ENCODE measurements around the gene NOS3. TPM values are rescaled to one million over a fixed set of nuclear protein-coding genes. Genes with fewer than 3 reads are reported as not detected.

Gene NOS3
- total RNA-seq, 1 experiment from 2014 or later: 0.66 TPM

DNA sequence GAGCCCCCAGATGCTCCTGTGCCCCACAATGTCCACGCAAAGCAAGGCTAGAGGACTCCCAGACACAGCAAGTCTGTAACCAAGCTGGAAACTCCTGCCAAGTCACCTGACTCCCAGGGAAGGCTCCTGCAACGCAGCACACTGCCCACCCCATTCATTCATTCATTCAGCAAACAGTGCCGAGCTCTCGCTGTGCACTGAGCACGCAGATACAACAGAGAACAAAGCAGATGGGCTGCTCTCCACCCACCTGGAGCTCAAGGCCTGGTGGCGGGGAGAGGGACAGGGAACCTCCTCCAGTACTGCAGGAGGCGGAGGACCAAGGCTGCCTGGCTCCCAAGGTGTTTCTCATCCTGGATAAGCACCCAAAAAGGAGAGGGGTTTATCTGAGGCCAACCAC is 21.3 kb upstream of the NOS3 start:
- DNase-seq (no peak), ATAC-seq (no peak)
- Histone ChIP-seq H3K9ac (ENCODE audit: low read length) (no peak overlapping the region), H3K4me1 (ENCODE audit: insufficient read depth, low read length) (no peaks in the 10 kb centered on the region; the same call in 1 of the 2 replicates), H3K27me3 (ENCODE audit: low read length) (peaks cover 20% of the 10 kb centered on the region; the same call in 1 of the 2 replicates), H3K36me3 (ENCODE audit: low read depth, low read length) (no peaks in the 10 kb centered on the region), H3K4me3 (ENCODE audit: low read length) (no peak overlapping the region), H3F3A (ENCODE audit: low read length, unreplicated experiment) (no peaks in the 10 kb centered on the region), H3K27ac (ENCODE audit: low read length) (no peak overlapping the region), H2AFZ (ENCODE audit: low read length) (no peak overlapping the region), H3K79me2 (ENCODE audit: low read length) (no peaks in the 10 kb centered on the region), H3K9me3 (ENCODE audit: low read length) (no peaks in the 10 kb centered on the region), H4K20me1 (ENCODE audit: low read length) (no peaks in the 10 kb centered on the region), H3K9me2 (replicated peaks; ENCODE audit: low read length) (no peaks in the 10 kb centered on the region), H3K4me2 (ENCODE audit: low read length) (no peak overlapping the region)
- intact Hi-C loops (cut with micrococcal nuclease): no loop called here
- BruUV-seq (replicated peaks): no TSS peak
- TF ChIP-seq, protein P1, sequence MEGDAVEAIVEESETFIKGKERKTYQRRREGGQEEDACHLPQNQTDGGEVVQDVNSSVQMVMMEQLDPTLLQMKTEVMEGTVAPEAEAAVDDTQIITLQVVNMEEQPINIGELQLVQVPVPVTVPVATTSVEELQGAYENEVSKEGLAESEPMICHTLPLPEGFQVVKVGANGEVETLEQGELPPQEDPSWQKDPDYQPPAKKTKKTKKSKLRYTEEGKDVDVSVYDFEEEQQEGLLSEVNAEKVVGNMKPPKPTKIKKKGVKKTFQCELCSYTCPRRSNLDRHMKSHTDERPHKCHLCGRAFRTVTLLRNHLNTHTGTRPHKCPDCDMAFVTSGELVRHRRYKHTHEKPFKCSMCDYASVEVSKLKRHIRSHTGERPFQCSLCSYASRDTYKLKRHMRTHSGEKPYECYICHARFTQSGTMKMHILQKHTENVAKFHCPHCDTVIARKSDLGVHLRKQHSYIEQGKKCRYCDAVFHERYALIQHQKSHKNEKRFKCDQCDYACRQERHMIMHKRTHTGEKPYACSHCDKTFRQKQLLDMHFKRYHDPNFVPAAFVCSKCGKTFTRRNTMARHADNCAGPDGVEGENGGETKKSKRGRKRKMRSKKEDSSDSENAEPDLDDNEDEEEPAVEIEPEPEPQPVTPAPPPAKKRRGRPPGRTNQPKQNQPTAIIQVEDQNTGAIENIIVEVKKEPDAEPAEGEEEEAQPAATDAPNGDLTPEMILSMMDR (conservative IDR thresholded peaks at IDR 0.05; ENCODE audit: low read depth, low read length): no peak
- no peak for TF ChIP-seq EZH2 (IDR thresholded peaks at IDR 0.05; ENCODE audit: low read length, unreplicated experiment)
- TF ChIP-seq EZH2phosphoT487 (IDR thresholded peaks at IDR 0.05; ENCODE audit: borderline replicate concordance, low read length): no peak
- ChIA-PET POLR2A (ENCODE audit: unreplicated experiment) (no interaction called here), CTCF (interaction anchor here (0.5 kb wide), 1 partner anchor 144 kb away, joined by 3 read pairs; no protein-coding TSS in a partner anchor)

DNA sequence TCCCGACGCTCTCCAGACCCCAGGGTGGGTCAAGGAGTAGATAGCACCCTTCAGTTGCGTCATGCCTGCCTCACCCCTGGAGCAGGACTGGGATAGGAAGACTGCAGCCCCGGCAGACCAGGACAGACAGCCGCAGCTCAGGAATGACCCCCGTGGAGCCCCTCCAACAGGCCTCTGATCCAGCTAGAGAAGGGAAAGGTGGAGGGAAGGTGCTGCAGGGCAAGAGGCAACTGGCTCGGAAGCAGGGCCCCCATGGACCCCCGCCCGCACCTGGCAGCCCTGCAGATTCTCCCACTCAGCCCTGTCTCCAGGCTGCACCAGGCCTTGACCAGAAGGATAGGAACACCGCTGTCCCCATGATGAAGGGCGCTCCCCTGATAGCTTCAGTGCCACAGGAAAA is 20.4 kb upstream of the NOS3 start:
- Histone ChIP-seq H3K36me3 (ENCODE audit: low read depth, low read length) (no peaks in the 10 kb centered on the region), H3F3A (ENCODE audit: low read length, unreplicated experiment) (no peaks in the 10 kb centered on the region), H3K9me3 (ENCODE audit: low read length) (no peaks in the 10 kb centered on the region), H3K4me2 (ENCODE audit: low read length) (no peak overlapping the region), H3K9ac (ENCODE audit: low read length) (no peak overlapping the region), H3K79me2 (ENCODE audit: low read length) (no peaks in the 10 kb centered on the region), H3K4me3 (ENCODE audit: low read length) (no peak overlapping the region), H3K27ac (ENCODE audit: low read length) (no peak overlapping the region), H3K9me2 (replicated peaks; ENCODE audit: low read length) (no peaks in the 10 kb centered on the region), H4K20me1 (ENCODE audit: low read length) (no peaks in the 10 kb centered on the region), H3K27me3 (ENCODE audit: low read length) (peaks cover 20% of the 10 kb centered on the region; the same call in 1 of the 2 replicates), H3K4me1 (ENCODE audit: insufficient read depth, low read length) (no peaks in the 10 kb centered on the region; the same call in 1 of the 2 replicates), H2AFZ (ENCODE audit: low read length) (no peak overlapping the region)
- no TSS peak for BruUV-seq (replicated peaks)
- ATAC-seq (no peak), DNase-seq (no peak)
- TF ChIP-seq, protein P1 (conservative IDR thresholded peaks at IDR 0.05; ENCODE audit: low read depth, low read length): no peak
- TF ChIP-seq EZH2phosphoT487 (IDR thresholded peaks at IDR 0.05; ENCODE audit: borderline replicate concordance, low read length) (no peak), EZH2 (IDR thresholded peaks at IDR 0.05; ENCODE audit: low read length, unreplicated experiment) (no peak)
- intact Hi-C loops (cut with micrococcal nuclease): loop anchor here (10.0 kb wide), 1 partner anchor 144 kb away; no protein-coding TSS in a partner anchor
- POLR2A ChIA-PET (ENCODE audit: unreplicated experiment): no interaction called here
- CTCF ChIA-PET: interaction anchor here (0.6 kb wide), 1 partner anchor 15 kb away, joined by 3 read pairs; no protein-coding TSS in a partner anchor

DNA sequence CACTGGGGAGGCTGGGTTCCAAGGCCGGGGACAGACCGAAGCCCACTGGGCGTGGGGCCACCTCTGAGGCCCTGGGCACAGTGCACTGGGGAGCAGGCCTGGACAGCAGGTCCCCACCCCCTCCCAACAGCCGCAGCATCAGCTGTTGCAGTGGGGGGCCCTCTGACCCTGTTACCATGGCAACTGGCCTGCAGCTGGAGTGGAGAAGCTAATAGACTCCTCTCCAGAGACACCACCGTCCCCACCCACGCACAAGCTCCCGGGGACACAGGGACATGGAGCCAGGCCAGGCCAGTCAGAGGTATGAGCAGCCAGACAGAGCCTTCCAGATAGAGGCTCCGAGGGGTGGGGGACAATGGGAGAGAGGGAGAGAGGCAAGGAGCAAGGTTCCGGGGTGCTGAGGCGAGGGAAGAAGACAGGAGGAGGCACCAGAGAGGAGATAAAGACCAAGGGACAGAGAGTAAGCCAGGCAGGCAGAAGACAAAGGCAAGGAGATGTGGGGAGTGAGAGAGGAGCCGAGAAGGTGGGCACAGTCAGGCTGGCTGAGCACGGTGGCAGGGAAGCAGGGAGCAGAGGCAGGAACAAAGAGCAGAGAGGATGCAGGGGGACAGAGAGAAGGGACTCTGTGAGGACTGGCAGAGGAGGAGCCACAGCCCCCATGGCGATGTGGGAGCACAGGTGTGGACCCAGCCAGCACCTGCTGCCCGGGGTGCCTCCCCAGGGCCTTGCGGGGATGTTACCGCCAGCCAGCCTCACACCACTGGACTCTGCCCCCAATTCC is 19.4 kb upstream of the NOS3 start:
- CTCF ChIA-PET: no interaction called here

More for the DNA sequence above, 19.4 kb upstream of the NOS3 start:
- H3K9me2 ChIP-seq (replicated peaks; ENCODE audit: low read length): no peaks in the 10 kb centered on the region
- H3K9ac ChIP-seq (ENCODE audit: low read length): no peak overlapping the region
- no peak overlapping the region for H3K4me3 ChIP-seq (ENCODE audit: low read length)
- no peak for DNase-seq
- no peak overlapping the region for H3K27ac ChIP-seq (ENCODE audit: low read length)
- H3K79me2 ChIP-seq (ENCODE audit: low read length): no peaks in the 10 kb centered on the region
- BruUV-seq (replicated peaks): no TSS peak
- POLR2A ChIA-PET (ENCODE audit: unreplicated experiment): no interaction called here
- no peaks in the 10 kb centered on the region for H3K9me3 ChIP-seq (ENCODE audit: low read length)
- intact Hi-C loops (cut with micrococcal nuclease): loop anchor here (10.0 kb wide), 1 partner anchor 143 kb away; no protein-coding TSS in a partner anchor
- H4K20me1 ChIP-seq (ENCODE audit: low read length): no peaks in the 10 kb centered on the region
- no peaks in the 10 kb centered on the region; the same call in 1 of the 2 replicates for H3K4me1 ChIP-seq (ENCODE audit: insufficient read depth, low read length)
- no peak for ATAC-seq
- no peak overlapping the region for H2AFZ ChIP-seq (ENCODE audit: low read length)
- H3K27me3 ChIP-seq (ENCODE audit: low read length): peaks cover 20% of the 10 kb centered on the region; the same call in 1 of the 2 replicates
- no peaks in the 10 kb centered on the region for H3F3A ChIP-seq (ENCODE audit: low read length, unreplicated experiment)
- H3K36me3 ChIP-seq (ENCODE audit: low read depth, low read length): no peaks in the 10 kb centered on the region
- H3K4me2 ChIP-seq (ENCODE audit: low read length): no peak overlapping the region
- TF ChIP-seq, protein P1 (conservative IDR thresholded peaks at IDR 0.05; ENCODE audit: low read depth, low read length): no peak
- TF ChIP-seq EZH2 (IDR thresholded peaks at IDR 0.05; ENCODE audit: low read length, unreplicated experiment): no peak
- no peak for TF ChIP-seq EZH2phosphoT487 (IDR thresholded peaks at IDR 0.05; ENCODE audit: borderline replicate concordance, low read length)
